ENCODE measurements around the gene IL25.

IL25 gene

GRCh38 chr14:23396781-23397407, 24.3 kb downstream of the IL25 start:
- H3K4me1 ChIP-seq (ENCODE audit: insufficient read depth, low read length, severe bottlenecking), result no peaks in the 10 kb centered on the region
- H3K79me2 ChIP-seq (ENCODE audit: insufficient read depth, low read length), result no peaks in the 10 kb centered on the region
- no peaks in the 10 kb centered on the region for H3K9me2 ChIP-seq (ENCODE audit: low read depth, low read length)
- 0 out of 2 replicates have a peak, but pooled peaks cover 4% of the 10 kb centered on the region for H3K27me3 ChIP-seq (ENCODE audit: insufficient read depth, low read length)
- no peak overlapping the region for H2AFZ ChIP-seq (ENCODE audit: low read length)
- no peaks in the 10 kb centered on the region for H4K20me1 ChIP-seq (ENCODE audit: insufficient read depth, low read length)
- H3K4me3 ChIP-seq (ENCODE audit: low read depth, low read length, poor library complexity, severe bottlenecking), result no peak overlapping the region
- TF ChIP-seq, protein P1, sequence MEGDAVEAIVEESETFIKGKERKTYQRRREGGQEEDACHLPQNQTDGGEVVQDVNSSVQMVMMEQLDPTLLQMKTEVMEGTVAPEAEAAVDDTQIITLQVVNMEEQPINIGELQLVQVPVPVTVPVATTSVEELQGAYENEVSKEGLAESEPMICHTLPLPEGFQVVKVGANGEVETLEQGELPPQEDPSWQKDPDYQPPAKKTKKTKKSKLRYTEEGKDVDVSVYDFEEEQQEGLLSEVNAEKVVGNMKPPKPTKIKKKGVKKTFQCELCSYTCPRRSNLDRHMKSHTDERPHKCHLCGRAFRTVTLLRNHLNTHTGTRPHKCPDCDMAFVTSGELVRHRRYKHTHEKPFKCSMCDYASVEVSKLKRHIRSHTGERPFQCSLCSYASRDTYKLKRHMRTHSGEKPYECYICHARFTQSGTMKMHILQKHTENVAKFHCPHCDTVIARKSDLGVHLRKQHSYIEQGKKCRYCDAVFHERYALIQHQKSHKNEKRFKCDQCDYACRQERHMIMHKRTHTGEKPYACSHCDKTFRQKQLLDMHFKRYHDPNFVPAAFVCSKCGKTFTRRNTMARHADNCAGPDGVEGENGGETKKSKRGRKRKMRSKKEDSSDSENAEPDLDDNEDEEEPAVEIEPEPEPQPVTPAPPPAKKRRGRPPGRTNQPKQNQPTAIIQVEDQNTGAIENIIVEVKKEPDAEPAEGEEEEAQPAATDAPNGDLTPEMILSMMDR (IDR thresholded peaks at IDR 0.05; ENCODE audit: low read length), result no peak
- TF ChIP-seq EZH2 (IDR thresholded peaks at IDR 0.05; ENCODE audit: borderline replicate concordance, low read length), result no peak
- no peak overlapping the region for H3K27ac ChIP-seq (ENCODE audit: low read depth, low read length, poor library complexity, severe bottlenecking)
- H3K9ac ChIP-seq (ENCODE audit: low read length), result no peak overlapping the region
- no peak overlapping the region for H3K4me2 ChIP-seq (ENCODE audit: low read length)
- H3K36me3 ChIP-seq (ENCODE audit: insufficient read depth, low read length), result no peaks in the 10 kb centered on the region
- no peaks in the 10 kb centered on the region for H3K9me3 ChIP-seq (ENCODE audit: low read length)
- no peaks in the 10 kb centered on the region for H3F3A ChIP-seq (ENCODE audit: insufficient read depth, low read length)

DNA sequence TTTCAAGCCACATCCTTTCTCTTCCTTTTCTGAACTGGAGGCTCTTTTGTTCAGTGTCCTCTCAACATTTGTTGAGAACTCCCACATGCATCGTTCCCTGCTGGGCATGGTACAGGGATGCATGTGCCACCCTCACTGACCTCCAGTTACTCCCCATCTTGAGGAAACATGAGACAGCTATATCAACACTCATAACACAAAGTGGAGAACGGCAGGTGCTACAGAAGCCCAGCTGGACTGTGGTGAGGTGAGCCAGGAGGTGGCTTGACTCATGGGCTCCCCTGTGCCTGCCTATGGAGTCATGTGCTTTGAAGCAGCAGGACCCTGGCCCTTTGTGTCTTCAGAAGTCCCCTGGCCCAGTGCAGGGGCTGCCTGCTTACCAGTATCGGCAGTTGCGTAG, 25.7 kb downstream of the IL25 start:
- 0 out of 2 replicates have a peak, but pooled peaks cover 2% of the 10 kb centered on the region for H3K27me3 ChIP-seq (ENCODE audit: insufficient read depth, low read length)
- H3K27ac ChIP-seq (ENCODE audit: low read depth, low read length, poor library complexity, severe bottlenecking), result no peak overlapping the region
- no peaks in the 10 kb centered on the region for H3K79me2 ChIP-seq (ENCODE audit: insufficient read depth, low read length)
- no peak overlapping the region for H2AFZ ChIP-seq (ENCODE audit: low read length)
- no peak overlapping the region for H3K4me3 ChIP-seq (ENCODE audit: low read depth, low read length, poor library complexity, severe bottlenecking)
- H3K9me3 ChIP-seq (ENCODE audit: low read length), result no peaks in the 10 kb centered on the region
- H3K9ac ChIP-seq (ENCODE audit: low read length), result no peak overlapping the region
- H3K4me2 ChIP-seq (ENCODE audit: low read length), result no peak overlapping the region
- no peaks in the 10 kb centered on the region for H4K20me1 ChIP-seq (ENCODE audit: insufficient read depth, low read length)
- TF ChIP-seq, protein P1 (IDR thresholded peaks at IDR 0.05; ENCODE audit: low read length), result no peak
- no peak for TF ChIP-seq EZH2 (IDR thresholded peaks at IDR 0.05; ENCODE audit: borderline replicate concordance, low read length)
- no peaks in the 10 kb centered on the region for H3F3A ChIP-seq (ENCODE audit: insufficient read depth, low read length)
- H3K4me1 ChIP-seq (ENCODE audit: insufficient read depth, low read length, severe bottlenecking), result no peaks in the 10 kb centered on the region
- no peaks in the 10 kb centered on the region for H3K9me2 ChIP-seq (ENCODE audit: low read depth, low read length)
- no peaks in the 10 kb centered on the region for H3K36me3 ChIP-seq (ENCODE audit: insufficient read depth, low read length)

- H3K79me2 ChIP-seq (ENCODE audit: insufficient read depth, low read length), result no peaks in the 10 kb centered on the region
- TF ChIP-seq EZH2 (IDR thresholded peaks at IDR 0.05; ENCODE audit: borderline replicate concordance, low read length), result no peak
- TF ChIP-seq, protein P1 (IDR thresholded peaks at IDR 0.05; ENCODE audit: low read length), result no peak
- no peaks in the 10 kb centered on the region for H3K36me3 ChIP-seq (ENCODE audit: insufficient read depth, low read length)
- H3K4me2 ChIP-seq (ENCODE audit: low read length), result no peak overlapping the region
- no peak overlapping the region for H3K9ac ChIP-seq (ENCODE audit: low read length)
- no peak overlapping the region for H2AFZ ChIP-seq (ENCODE audit: low read length)
- no peaks in the 10 kb centered on the region for H3F3A ChIP-seq (ENCODE audit: insufficient read depth, low read length)
- no peaks in the 10 kb centered on the region for H4K20me1 ChIP-seq (ENCODE audit: insufficient read depth, low read length)
- H3K9me3 ChIP-seq (ENCODE audit: low read length), result no peaks in the 10 kb centered on the region
- H3K27me3 ChIP-seq (ENCODE audit: insufficient read depth, low read length), result no peaks in the 10 kb centered on the region
- no peaks in the 10 kb centered on the region for H3K9me2 ChIP-seq (ENCODE audit: low read depth, low read length)
- H3K4me1 ChIP-seq (ENCODE audit: insufficient read depth, low read length, severe bottlenecking), result no peaks in the 10 kb centered on the region
- no peak overlapping the region for H3K4me3 ChIP-seq (ENCODE audit: low read depth, low read length, poor library complexity, severe bottlenecking)
- H3K27ac ChIP-seq (ENCODE audit: low read depth, low read length, poor library complexity, severe bottlenecking), result no peak overlapping the region
Measured at GRCh38 chr14:23399136-23399535, 26.5 kb downstream of the IL25 start.

Measured in OCI-LY1 (cell line).